ENCODE results near the gene RXYLT1.

- TF ChIP-seq CTCF (IDR thresholded peaks at IDR 0.05) (no peak), POLR2A (IDR thresholded peaks at IDR 0.05) (no peak)
These were observed 26.0 kb upstream of the RXYLT1 start for GRCh38 chr12:63753743-63754142.

Data from body of pancreas (tissue), 4 donors.